ENCODE data around the gene CDKAL1. TPM values are rescaled to one million over a fixed set of nuclear protein-coding genes. Genes with fewer than 3 reads are reported as not detected.
A peak's percentile ranks its signal among the peaks of the same experiment; 100 is the strongest.

The CDKAL1 gene
- total and polyA plus RNA-seq, 2 of the 13 experiments (the other 11 are each of a cell fraction or from before 2014, with no cell fraction given), result 9.5 to 27.7 TPM

DNA sequence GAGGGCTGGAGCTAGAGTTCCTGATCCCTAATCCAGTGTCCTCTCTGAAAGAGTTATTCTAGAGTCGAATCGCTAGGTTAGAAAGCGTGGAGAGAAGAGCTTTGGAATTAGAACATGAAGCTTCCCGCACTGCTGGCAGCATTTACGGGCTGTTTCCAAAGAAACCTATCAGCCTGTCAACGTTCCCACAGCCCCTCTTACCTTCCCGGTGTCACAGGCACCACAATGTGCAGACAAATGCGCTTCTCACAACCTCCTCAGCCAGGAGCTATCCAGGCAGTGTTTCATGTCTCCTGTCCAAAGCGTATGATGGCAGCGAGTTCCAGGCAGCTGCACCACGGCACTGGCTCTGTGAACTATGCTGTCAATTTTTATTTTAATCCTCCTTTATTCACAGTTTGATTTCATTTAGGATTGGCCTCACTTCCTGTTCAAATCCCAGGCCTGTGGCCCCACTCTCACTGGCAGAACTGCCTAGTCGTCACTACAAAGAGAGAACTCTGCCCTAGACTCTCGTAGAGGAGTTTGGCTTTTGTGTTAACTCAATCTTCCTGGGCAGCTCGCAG lies 736.5 kb downstream of the CDKAL1 start (continued):
- TF ChIP-seq, protein P1, sequence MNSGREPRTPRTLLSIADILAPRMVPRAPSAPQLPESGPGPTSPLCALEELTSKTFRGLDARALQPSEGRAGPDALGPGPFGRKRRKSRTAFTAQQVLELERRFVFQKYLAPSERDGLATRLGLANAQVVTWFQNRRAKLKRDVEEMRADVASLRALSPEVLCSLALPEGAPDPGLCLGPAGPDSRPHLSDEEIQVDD (CRISPR knock-in tag; IDR thresholded peaks at IDR 0.05; ENCODE audit: borderline replicate concordance), result no peak
- TF ChIP-seq ZNF816 (CRISPR knock-in tag; IDR thresholded peaks at IDR 0.05; ENCODE audit: borderline replicate concordance), result 0 out of 2 replicates have a peak, but pooled peaks have one; percentile 56
- TF ChIP-seq ZNF12 (CRISPR knock-in tag; IDR thresholded peaks at IDR 0.05), result 0 out of 2 replicates have a peak, but pooled peaks have one; percentile 28
- TF ChIP-seq ZNF333 (CRISPR knock-in tag; IDR thresholded peaks at IDR 0.05; ENCODE audit: borderline replicate concordance), result no peak
- no peak for TF ChIP-seq ZNF30 (CRISPR knock-in tag; IDR thresholded peaks at IDR 0.05)
- TF ChIP-seq, protein P2, sequence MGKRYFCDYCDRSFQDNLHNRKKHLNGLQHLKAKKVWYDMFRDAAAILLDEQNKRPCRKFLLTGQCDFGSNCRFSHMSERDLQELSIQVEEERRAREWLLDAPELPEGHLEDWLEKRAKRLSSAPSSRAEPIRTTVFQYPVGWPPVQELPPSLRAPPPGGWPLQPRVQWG (CRISPR knock-in tag; IDR thresholded peaks at IDR 0.05; ENCODE audit: borderline replicate concordance, low read depth), result no peak
- TF ChIP-seq ZZZ3 (CRISPR knock-in tag; IDR thresholded peaks at IDR 0.05; ENCODE audit: borderline replicate concordance), result no peak
- peak; percentile 56; the same call in 1 of the 2 replicates for TF ChIP-seq ZNF292 (CRISPR knock-in tag; IDR thresholded peaks at IDR 0.05; ENCODE audit: borderline replicate concordance, low read depth)
- no peak for TF ChIP-seq PCBP1 (IDR thresholded peaks at IDR 0.05; ENCODE audit: borderline replicate concordance, low read depth, low read length)
- TF ChIP-seq ZMYM4 (CRISPR knock-in tag; IDR thresholded peaks at IDR 0.05), result 0 out of 2 replicates have a peak, but pooled peaks have one; percentile 4
- TF ChIP-seq, protein P3, sequence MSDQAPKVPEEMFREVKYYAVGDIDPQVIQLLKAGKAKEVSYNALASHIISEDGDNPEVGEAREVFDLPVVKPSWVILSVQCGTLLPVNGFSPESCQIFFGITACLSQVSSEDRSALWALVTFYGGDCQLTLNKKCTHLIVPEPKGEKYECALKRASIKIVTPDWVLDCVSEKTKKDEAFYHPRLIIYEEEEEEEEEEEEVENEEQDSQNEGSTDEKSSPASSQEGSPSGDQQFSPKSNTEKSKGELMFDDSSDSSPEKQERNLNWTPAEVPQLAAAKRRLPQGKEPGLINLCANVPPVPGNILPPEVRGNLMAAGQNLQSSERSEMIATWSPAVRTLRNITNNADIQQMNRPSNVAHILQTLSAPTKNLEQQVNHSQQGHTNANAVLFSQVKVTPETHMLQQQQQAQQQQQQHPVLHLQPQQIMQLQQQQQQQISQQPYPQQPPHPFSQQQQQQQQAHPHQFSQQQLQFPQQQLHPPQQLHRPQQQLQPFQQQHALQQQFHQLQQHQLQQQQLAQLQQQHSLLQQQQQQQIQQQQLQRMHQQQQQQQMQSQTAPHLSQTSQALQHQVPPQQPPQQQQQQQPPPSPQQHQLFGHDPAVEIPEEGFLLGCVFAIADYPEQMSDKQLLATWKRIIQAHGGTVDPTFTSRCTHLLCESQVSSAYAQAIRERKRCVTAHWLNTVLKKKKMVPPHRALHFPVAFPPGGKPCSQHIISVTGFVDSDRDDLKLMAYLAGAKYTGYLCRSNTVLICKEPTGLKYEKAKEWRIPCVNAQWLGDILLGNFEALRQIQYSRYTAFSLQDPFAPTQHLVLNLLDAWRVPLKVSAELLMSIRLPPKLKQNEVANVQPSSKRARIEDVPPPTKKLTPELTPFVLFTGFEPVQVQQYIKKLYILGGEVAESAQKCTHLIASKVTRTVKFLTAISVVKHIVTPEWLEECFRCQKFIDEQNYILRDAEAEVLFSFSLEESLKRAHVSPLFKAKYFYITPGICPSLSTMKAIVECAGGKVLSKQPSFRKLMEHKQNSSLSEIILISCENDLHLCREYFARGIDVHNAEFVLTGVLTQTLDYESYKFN (CRISPR knock-in tag; conservative IDR thresholded peaks at IDR 0.05), result 0 out of 2 replicates have a peak, but pooled peaks have one; percentile 8
- no peak for TF ChIP-seq SP2 (CRISPR knock-in tag; IDR thresholded peaks at IDR 0.05)
- TF ChIP-seq TARDBP (CRISPR knock-in tag; IDR thresholded peaks at IDR 0.05), result no peak
- no peak for TF ChIP-seq ZNF335 (CRISPR knock-in tag; IDR thresholded peaks at IDR 0.05)
- TF ChIP-seq ZBTB38 (CRISPR knock-in tag; IDR thresholded peaks at IDR 0.05), result peak; percentile 60; the same call in 1 of the 2 replicates
- TF ChIP-seq ZNF253 (CRISPR knock-in tag; IDR thresholded peaks at IDR 0.05; ENCODE audit: borderline replicate concordance), result no peak
- TF ChIP-seq MEIS2 (CRISPR knock-in tag; IDR thresholded peaks at IDR 0.05), result 0 out of 2 replicates have a peak, but pooled peaks have one; percentile 31
- peak; percentile 70; the same call in 1 of the 2 replicates for TF ChIP-seq WIZ (CRISPR knock-in tag; IDR thresholded peaks at IDR 0.05)
- TF ChIP-seq ZFX (CRISPR knock-in tag; IDR thresholded peaks at IDR 0.05; ENCODE audit: low read depth), result peak; percentile 24; the same call in 1 of the 2 replicates
